H9 (cell line): ENCODE data around the gene TTC13. TPM values are rescaled to one million over a fixed set of nuclear protein-coding genes. Genes with fewer than 3 reads are reported as not detected.

ENCODE experiments used
- DNase-seq: peaks from one replicate; pipeline ENCODE4 v3.0.0-alpha.2; 2017
- H2AFZ ChIP-seq: one replicate; pipeline ENCODE4 v1.6.1; 2013; ENCODE audit warnings: mild to moderate bottlenecking, low read length, control low read depth, moderate library complexity
- H2AK5ac ChIP-seq: 2 replicates; pipeline ENCODE4 v1.6.1; 2013; ENCODE audit warnings: low read length, control low read depth, mixed read lengths; ENCODE audit not compliant: insufficient read length
- H2BK120ac ChIP-seq: one replicate; pipeline ENCODE4 v1.6.1; 2013; ENCODE audit warnings: low read depth, mild to moderate bottlenecking, low read length, control low read depth, inconsistent platforms; ENCODE audit not compliant: poor library complexity, severe bottlenecking
- H2BK12ac ChIP-seq: 2 replicates; pipeline ENCODE4 v1.6.1; 2013; ENCODE audit warnings: low read length, control low read depth, mixed read lengths, low read depth; ENCODE audit not compliant: insufficient read length
- H2BK15ac ChIP-seq: 2 replicates; pipeline ENCODE4 v1.6.1; 2013; ENCODE audit warnings: low read depth, low read length, control low read depth
- H2BK20ac ChIP-seq: one replicate; pipeline ENCODE4 v1.6.1; 2013; ENCODE audit warnings: low read depth, mild to moderate bottlenecking, low read length, control low read depth, inconsistent platforms; ENCODE audit not compliant: poor library complexity, severe bottlenecking
- H2BK5ac ChIP-seq: 2 replicates; pipeline ENCODE4 v1.6.1; 2013; ENCODE audit warnings: low read length, control low read depth, mixed read lengths; ENCODE audit not compliant: insufficient read length
- H3K14ac ChIP-seq: 2 replicates; pipeline ENCODE4 v1.6.1; 2013; ENCODE audit warnings: low read length, control low read depth; ENCODE audit not compliant: insufficient read depth
- H3K18ac ChIP-seq: 2 replicates; pipeline ENCODE4 v1.6.1; 2013; ENCODE audit warnings: low read depth, mild to moderate bottlenecking, mixed read lengths, low read length, control low read depth; ENCODE audit not compliant: insufficient read length
- H3K23ac ChIP-seq: 2 replicates; pipeline ENCODE4 v1.6.1; 2013; ENCODE audit warnings: low read length, control low read depth, mixed read lengths, low read depth; ENCODE audit not compliant: insufficient read length
- H3K23me2 ChIP-seq: 2 replicates; pipeline ENCODE4 v1.6.1; 2013; ENCODE audit warnings: low read depth, mild to moderate bottlenecking, mixed read lengths, low read length, control low read depth; ENCODE audit not compliant: insufficient read length, poor library complexity, severe bottlenecking
- H3K27ac ChIP-seq: 2 replicates; pipeline ENCODE4 v1.5.1; 2013; ENCODE audit warnings: low read length, control low read depth, mixed read lengths, low read depth; ENCODE audit not compliant: insufficient read length
- H3K27me3 ChIP-seq: 2 replicates; pipeline ENCODE4 v1.6.1; 2013; ENCODE audit warnings: low read length, control low read depth, inconsistent platforms; ENCODE audit not compliant: insufficient read depth
- H3K4ac ChIP-seq: 2 replicates; pipeline ENCODE4 v1.6.1; 2013; ENCODE audit warnings: low read depth, mild to moderate bottlenecking, control low read depth, inconsistent platforms, low read length, moderate library complexity
- H3K4me1 ChIP-seq: 2 replicates; pipeline ENCODE4 v1.6.1; 2013; ENCODE audit warnings: low read length, control low read depth, inconsistent platforms; ENCODE audit not compliant: insufficient read depth
- H3K4me2 ChIP-seq: 2 replicates; pipeline ENCODE4 v1.6.1; 2013; ENCODE audit warnings: low read length, control low read depth, mixed read lengths; ENCODE audit not compliant: insufficient read length, insufficient read depth
- H3K56ac ChIP-seq: 2 replicates; pipeline ENCODE4 v1.6.1; 2013; ENCODE audit warnings: low read depth, mild to moderate bottlenecking, mixed read lengths, low read length, control low read depth; ENCODE audit not compliant: insufficient read length
- H3K79me1 ChIP-seq: 2 replicates; pipeline ENCODE4 v1.6.1; 2013; ENCODE audit warnings: low read depth, mild to moderate bottlenecking, moderate library complexity, low read length, control low read depth, inconsistent platforms; ENCODE audit not compliant: insufficient read depth, poor library complexity, severe bottlenecking
- H3K79me2 ChIP-seq: 2 replicates; pipeline ENCODE4 v1.6.1; 2013; ENCODE audit warnings: low read length, control low read depth, inconsistent platforms; ENCODE audit not compliant: insufficient read depth
- H3K9ac ChIP-seq: 2 replicates; pipeline ENCODE4 v1.6.1; 2013; ENCODE audit warnings: low read length, control low read depth, mixed read lengths; ENCODE audit not compliant: insufficient read length; ENCODE audit errors: extremely low read depth
- H3K9me3 ChIP-seq: one replicate; pipeline ENCODE4 v1.6.1; 2013; ENCODE audit warnings: low read depth, low read length, inconsistent platforms; ENCODE audit not compliant: control insufficient read depth
- H3T11ph ChIP-seq: one replicate; pipeline ENCODE4 v1.6.1; 2013; ENCODE audit warnings: mild to moderate bottlenecking, low read length, control low read depth, inconsistent platforms
- H4K20me1 ChIP-seq: one replicate; pipeline ENCODE4 v1.6.1; 2013; ENCODE audit not compliant: control insufficient read depth, insufficient read length, insufficient read depth
- H4K5ac ChIP-seq: 2 replicates; pipeline ENCODE4 v1.6.1; 2013; ENCODE audit warnings: low read depth, mild to moderate bottlenecking, mixed read lengths, low read length, control low read depth; ENCODE audit not compliant: insufficient read length
- H4K8ac ChIP-seq: replicated peaks from 2 replicates; pipeline ENCODE4 v1.6.1; 2013; ENCODE audit warnings: low read length, control low read depth, mixed read lengths, low read depth; ENCODE audit not compliant: insufficient read length
- H4K91ac ChIP-seq: 2 replicates; pipeline ENCODE4 v1.6.1; 2013; ENCODE audit warnings: low read depth, mild to moderate bottlenecking, moderate library complexity, mixed read lengths, low read length, control low read depth; ENCODE audit not compliant: insufficient read length
- H3K27ac Mint-ChIP-seq, 3 experiments: 2 replicates in 2 of 3; 3 replicates in 1 of 3; pipeline ENCODE4 v1.8.0; 2020 to 2021; ENCODE audit warnings: mixed read lengths in 3 of 3, mild to moderate bottlenecking in 1 of 3, moderate library complexity in 1 of 3
- H3K27me3 Mint-ChIP-seq: 2 replicates; pipeline ENCODE4 v1.8.0; 2021; ENCODE audit warnings: low read depth, mild to moderate bottlenecking, moderate library complexity, mixed read lengths
- H3K36me3 Mint-ChIP-seq, 3 experiments: 2 replicates in 2 of 3; 3 replicates in 1 of 3; pipeline ENCODE4 v1.8.0; 2020 to 2021; ENCODE audit warnings: low read depth in 3 of 3, mixed read lengths in 3 of 3; ENCODE audit not compliant: insufficient read depth in 1 of 3
- H3K4me1 Mint-ChIP-seq, 2 experiments: 2 replicates each; pipeline ENCODE4 v1.8.0; 2020; ENCODE audit warnings: mixed read lengths in 2 of 2
- H3K4me3 Mint-ChIP-seq, 2 experiments: 2 replicates in 1 of 2; 3 replicates in 1 of 2; pipeline ENCODE4 v1.8.0; 2020 to 2021; ENCODE audit warnings: mild to moderate bottlenecking in 2 of 2, mixed read lengths in 2 of 2, moderate library complexity in 1 of 2
- H3K9me3 Mint-ChIP-seq, 2 experiments: 2 replicates in 1 of 2; 3 replicates in 1 of 2; pipeline ENCODE4 v1.8.0; 2020; ENCODE audit warnings: mild to moderate bottlenecking in 2 of 2, mixed read lengths in 2 of 2, moderate library complexity in 1 of 2
- CTCF ChIP-seq: fragments of 200-600 bp; sonication (generic); conservative IDR thresholded peaks from 3 replicates; pipeline ENCODE4 v1.8.0; 2021; ENCODE audit warnings: antibody characterized with exemption, mild to moderate bottlenecking
- whole genome bisulfite sequencing: extraction: QIAGEN DNeasy Blood & Tissue Kit; methylation state at CpG from one replicate; pipeline ENCODE4 v1.1.7; 2013; ENCODE audit warnings: missing lambda C conversion rate, low lambda C conversion rate, mixed read lengths; ENCODE audit not compliant: insufficient read length; ENCODE audit errors: extremely low coverage; 5-methylcytosine and 5-hydroxymethylcytosine counted together
- total RNA-seq: library from RNA; stranded (reverse); gene quantifications from 2 replicates; pipeline ENCODE4 v1.2.1, GENCODE V29; 2021

TTC13 gene
- total RNA-seq, 1 experiment from 2014 or later = 7.6 TPM

- Histone ChIP-seq H3K23me2 (no peaks in the 10 kb centered on the region), H2BK20ac (no peak overlapping the region), H3K18ac (no peak overlapping the region), H3K23ac (no peak overlapping the region), H2BK5ac (no peak overlapping the region), H2AFZ (no peak overlapping the region), H2AK5ac (no peak overlapping the region), H4K20me1 (no peaks in the 10 kb centered on the region), H3K14ac (no peak overlapping the region), H3K4ac (no peak overlapping the region), H3K56ac (no peak overlapping the region), H3K27ac (no peak overlapping the region), H3T11ph (no peak overlapping the region), H2BK120ac (no peak overlapping the region), H3K79me1 (no peaks in the 10 kb centered on the region), H4K8ac (no peak overlapping the region), H3K4me1 (no peaks in the 10 kb centered on the region), H4K5ac (no peak overlapping the region), H2BK12ac (no peak overlapping the region), H2BK15ac (no peak overlapping the region), H3K4me2 (no peak overlapping the region), H4K91ac (no peak overlapping the region), H3K9me3 (no peaks in the 10 kb centered on the region), H3K79me2 (no peaks in the 10 kb centered on the region), H3K27me3 (no peaks in the 10 kb centered on the region), H3K9ac (no peak overlapping the region)
- Mint-ChIP-seq H3K4me1 (peaks cover 3 to 16% of the 10 kb centered on the region in 2 experiments; a peak in 2 of 4 replicates), H3K4me3 (no peak overlapping the region), H3K9me3 (no peaks in the 10 kb centered on the region), H3K27me3 (peaks cover 52% of the 10 kb centered on the region), H3K27ac (no peak overlapping the region), H3K36me3 (no peaks in the 10 kb centered on the region)
- no peak for DNase-seq
- TF ChIP-seq CTCF = no peak
- WGBS = no CpG with 5 or more reads among the region's 6 CpGs
These were observed 86.6 kb downstream of the TTC13 start for GRCh38 chr1:230892018-230892491.
